ENCODE measurements around the gene KDELR1. TPM values are rescaled to one million over a fixed set of nuclear protein-coding genes. Genes with fewer than 3 reads are reported as not detected.

KDELR1 gene
- total and polyA plus RNA-seq, 9 of the 15 experiments (the other 6 are each of a cell fraction or from before 2014, with no cell fraction given) = 6.1 to 165 (median 58.5) TPM

DNA sequence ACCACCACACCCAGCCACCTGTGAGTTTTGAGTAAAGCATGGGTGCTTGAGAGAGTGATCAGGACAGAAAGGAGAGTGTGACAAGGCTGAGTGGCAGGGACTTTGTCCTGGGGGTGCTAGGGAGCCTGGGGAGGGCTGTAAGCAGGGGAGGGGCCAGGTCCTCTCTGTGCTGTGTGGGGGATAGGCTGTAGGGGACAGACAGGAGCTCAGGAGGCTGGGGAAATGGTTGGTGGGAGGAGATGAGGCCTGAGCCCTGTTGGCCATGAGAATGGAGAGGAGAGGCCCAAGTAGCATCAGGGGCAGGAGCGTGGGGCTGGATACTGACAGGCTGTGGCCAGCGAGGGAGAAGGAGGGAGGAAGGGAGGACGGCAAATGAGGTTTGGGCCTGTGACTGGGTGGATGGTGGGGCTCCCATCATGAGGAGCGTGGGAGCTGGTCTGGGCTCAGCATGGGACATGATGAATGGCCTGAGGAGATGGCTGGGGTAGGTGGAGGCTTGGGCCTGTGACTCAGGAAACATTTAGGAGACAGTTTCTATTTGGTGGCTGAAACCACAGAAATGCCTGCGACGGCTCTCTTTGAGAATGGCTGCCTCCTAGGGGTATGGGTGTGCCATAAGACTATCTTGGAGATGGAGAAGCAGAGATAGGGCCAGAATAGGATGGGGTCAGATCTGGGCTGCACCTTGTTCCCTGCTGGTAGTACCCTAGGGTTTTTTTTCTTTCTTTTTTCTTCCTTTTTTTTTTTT, 27.1 kb upstream of the KDELR1 start (continued):
- TF ChIP-seq, protein P1, sequence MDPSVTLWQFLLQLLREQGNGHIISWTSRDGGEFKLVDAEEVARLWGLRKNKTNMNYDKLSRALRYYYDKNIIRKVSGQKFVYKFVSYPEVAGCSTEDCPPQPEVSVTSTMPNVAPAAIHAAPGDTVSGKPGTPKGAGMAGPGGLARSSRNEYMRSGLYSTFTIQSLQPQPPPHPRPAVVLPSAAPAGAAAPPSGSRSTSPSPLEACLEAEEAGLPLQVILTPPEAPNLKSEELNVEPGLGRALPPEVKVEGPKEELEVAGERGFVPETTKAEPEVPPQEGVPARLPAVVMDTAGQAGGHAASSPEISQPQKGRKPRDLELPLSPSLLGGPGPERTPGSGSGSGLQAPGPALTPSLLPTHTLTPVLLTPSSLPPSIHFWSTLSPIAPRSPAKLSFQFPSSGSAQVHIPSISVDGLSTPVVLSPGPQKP (CRISPR knock-in tag; IDR thresholded peaks at IDR 0.05) = no peak
- peak; percentile 34 for TF ChIP-seq JUND (IDR thresholded peaks at IDR 0.05; ENCODE audit: borderline replicate concordance, low read depth, low read length)
- TF ChIP-seq JUND (tag; IDR thresholded peaks at IDR 0.05; ENCODE audit: borderline replicate concordance, low read depth, low read length) = peak; percentile 49; the same call in 1 of the 3 replicates
- TF ChIP-seq SIRT6 (IDR thresholded peaks at IDR 0.05; ENCODE audit: low read depth, low read length) = no peak
- TF ChIP-seq, protein P2, sequence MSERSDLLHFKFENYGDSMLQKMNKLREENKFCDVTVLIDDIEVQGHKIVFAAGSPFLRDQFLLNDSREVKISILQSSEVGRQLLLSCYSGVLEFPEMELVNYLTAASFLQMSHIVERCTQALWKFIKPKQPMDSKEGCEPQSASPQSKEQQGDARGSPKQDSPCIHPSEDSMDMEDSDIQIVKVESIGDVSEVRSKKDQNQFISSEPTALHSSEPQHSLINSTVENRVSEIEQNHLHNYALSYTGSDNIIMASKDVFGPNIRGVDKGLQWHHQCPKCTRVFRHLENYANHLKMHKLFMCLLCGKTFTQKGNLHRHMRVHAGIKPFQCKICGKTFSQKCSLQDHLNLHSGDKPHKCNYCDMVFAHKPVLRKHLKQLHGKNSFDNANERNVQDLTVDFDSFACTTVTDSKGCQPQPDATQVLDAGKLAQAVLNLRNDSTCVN (CRISPR knock-in tag; IDR thresholded peaks at IDR 0.05) = no peak; the same call in 1 of the 2 replicates
- no peak for TF ChIP-seq ZNF165 (CRISPR knock-in tag; IDR thresholded peaks at IDR 0.05; ENCODE audit: borderline replicate concordance)
- no peak for TF ChIP-seq NFXL1 (CRISPR knock-in tag; IDR thresholded peaks at IDR 0.05)
- no peak for TF ChIP-seq FOXK1 (CRISPR knock-in tag; IDR thresholded peaks at IDR 0.05; ENCODE audit: borderline replicate concordance)
- TF ChIP-seq TAF7 (tag; IDR thresholded peaks at IDR 0.05) = no peak
- TF ChIP-seq, protein P3, sequence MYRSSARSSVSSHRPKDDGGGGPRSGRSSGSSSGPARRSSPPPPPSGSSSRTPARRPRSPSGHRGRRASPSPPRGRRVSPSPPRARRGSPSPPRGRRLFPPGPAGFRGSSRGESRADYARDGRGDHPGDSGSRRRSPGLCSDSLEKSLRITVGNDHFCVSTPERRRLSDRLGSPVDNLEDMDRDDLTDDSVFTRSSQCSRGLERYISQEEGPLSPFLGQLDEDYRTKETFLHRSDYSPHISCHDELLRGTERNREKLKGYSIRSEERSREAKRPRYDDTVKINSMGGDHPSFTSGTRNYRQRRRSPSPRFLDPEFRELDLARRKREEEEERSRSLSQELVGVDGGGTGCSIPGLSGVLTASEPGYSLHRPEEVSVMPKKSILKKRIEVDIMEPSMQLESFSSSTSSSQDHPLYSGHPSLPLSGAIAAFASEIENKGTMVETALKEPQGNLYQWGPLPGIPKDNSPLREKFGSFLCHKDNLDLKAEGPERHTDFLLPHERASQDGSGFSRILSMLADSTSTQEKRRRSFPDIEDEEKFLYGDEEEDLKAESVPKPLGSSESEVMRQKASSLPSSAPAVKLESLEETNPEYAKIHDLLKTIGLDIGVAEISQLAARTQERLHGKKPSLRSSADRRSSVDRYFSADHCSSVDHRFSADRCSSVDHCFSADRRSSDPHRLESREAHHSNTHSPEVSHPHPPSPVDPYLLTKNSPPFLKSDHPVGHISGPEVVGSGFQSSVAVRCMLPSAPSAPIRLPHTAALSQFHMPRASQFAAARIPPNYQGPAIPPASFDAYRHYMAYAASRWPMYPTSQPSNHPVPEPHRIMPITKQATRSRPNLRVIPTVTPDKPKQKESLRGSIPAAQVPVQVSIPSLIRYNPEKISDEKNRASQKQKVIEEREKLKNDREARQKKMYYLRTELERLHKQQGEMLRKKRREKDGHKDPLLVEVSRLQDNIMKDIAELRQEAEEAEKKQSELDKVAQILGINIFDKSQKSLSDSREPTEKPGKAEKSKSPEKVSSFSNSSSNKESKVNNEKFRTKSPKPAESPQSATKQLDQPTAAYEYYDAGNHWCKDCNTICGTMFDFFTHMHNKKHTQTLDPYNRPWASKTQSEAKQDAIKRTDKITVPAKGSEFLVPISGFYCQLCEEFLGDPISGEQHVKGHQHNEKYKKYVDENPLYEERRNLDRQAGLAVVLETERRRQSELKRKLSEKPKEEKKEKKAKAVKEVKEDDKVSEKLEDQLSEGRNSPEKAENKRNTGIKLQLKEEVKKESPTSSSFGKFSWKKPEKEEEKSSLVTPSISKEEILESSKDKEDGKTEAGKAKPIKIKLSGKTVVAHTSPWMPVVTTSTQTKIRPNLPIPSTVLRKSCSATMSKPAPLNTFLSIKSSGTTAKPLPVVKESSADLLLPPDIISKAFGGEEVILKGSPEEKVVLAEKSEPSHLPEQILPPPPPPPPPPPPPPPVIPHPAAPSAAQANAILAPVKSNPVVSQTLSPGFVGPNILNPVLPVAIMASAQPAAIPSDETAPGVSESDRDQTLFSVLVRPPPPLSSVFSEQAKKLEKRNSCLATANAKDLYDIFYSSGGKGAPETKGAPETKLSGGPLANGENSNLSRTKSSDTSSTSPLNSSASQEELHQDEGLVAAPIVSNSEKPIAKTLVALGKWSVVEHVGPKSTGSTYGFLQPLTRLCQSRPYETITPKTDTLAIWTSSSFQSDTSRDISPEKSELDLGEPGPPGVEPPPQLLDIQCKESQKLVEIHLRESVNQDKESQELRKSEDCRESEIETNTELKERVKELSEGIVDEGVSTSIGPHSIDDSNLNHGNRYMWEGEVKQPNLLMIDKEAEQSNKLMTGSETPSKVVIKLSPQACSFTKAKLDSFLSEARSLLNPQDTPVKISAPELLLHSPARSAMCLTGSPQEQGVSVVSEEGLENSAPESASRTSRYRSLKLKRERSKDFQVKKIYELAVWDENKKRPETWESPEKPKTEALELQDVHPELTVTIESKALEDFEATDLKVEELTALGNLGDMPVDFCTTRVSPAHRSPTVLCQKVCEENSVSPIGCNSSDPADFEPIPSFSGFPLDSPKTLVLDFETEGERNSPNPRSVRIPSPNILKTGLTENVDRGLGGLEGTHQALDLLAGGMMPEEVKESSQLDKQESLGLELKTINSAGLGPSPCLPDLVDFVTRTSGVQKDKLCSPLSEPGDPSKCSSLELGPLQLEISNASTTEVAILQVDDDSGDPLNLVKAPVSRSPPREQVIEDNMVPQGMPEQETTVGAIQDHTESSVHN (IDR thresholded peaks at IDR 0.05; ENCODE audit: borderline replicate concordance in 1 of 2, low read depth in 1 of 2) = no peak
- TF ChIP-seq BDP1 (IDR thresholded peaks at IDR 0.05; ENCODE audit: insufficient read depth, insufficient read length) = no peak
- peak; percentile 56; the same call in 1 of the 2 replicates for TF ChIP-seq FOSL1 (tag; conservative IDR thresholded peaks at IDR 0.05)
- peak; percentile 75; the same call in 1 of the 2 replicates for TF ChIP-seq LCOR (CRISPR knock-in tag; IDR thresholded peaks at IDR 0.05)
- no peak for TF ChIP-seq POLR3G (IDR thresholded peaks at IDR 0.05; ENCODE audit: extremely low read depth, insufficient read length, insufficient replicate concordance)
- TF ChIP-seq RHOXF2B (CRISPR knock-in tag; conservative IDR thresholded peaks at IDR 0.05) = no peak
- TF ChIP-seq PTBP1 (IDR thresholded peaks at IDR 0.05; ENCODE audit: low read depth, low read length) = no peak
- TF ChIP-seq FOXP1 (CRISPR knock-in tag; IDR thresholded peaks at IDR 0.05) = no peak

Measured in K562 (cell line).